HG02623 (cell line): ENCODE data around the gene CALML5.

Experiments used
- ATAC-seq: cut with Tn5 transposase; IDR thresholded peaks from one replicate; pipeline ENCODE4 v1.9.1; 2021; ENCODE audit warnings: moderate library complexity; ENCODE audit not compliant: unreplicated experiment

Gene CALML5

DNA sequence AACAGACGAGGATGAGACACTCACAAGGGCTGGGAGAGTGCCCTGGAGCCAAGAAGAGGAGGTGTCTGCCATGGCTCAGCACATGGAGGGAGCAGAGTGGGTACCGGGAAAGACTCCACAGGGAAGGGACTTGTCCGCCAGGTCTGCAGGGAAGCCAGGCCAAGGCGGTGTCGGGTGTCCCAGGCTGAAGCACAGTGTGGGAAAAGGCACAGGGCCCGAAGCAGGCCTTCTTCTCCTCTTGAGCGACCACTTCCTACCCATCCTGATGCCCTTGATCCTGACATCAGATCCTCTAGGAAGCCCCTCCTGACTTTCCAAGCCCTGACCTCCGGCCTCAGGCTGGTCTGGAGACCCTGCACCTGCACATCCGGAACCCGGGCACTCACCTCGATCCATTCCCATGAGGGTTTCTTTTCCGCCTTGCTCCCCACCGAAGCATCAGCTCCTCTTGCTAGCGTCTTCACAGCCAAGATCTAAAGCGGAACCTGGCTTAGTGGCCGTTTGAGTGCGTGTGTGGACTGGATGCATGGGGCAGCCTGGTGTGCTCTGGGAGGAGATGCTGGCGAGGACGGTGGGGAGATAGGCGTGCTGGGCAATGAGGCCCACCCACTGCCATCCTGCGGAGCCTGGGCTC lies 33.8 kb upstream of the CALML5 start:
- ATAC-seq, result no peak

- ATAC-seq, result no peak
Measured at GRCh38 chr10:5532618-5533097, 33.3 kb upstream of the CALML5 start.

DNA sequence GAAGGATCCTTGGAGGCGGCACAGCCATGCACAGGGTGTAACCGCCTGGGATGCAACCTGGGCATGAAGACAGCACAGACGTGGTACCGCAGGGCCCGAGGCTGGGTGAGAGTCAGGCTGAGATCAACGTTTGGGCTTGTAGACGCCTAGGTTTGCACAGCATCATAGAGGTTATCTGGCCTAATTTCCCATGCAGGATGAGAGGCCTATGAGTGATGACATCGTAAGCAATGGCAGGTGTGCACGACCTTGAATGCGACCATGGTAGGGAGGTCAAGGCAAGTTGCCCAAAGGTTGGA lies 32.9 kb upstream of the CALML5 start:
- ATAC-seq, result no peak

DNA sequence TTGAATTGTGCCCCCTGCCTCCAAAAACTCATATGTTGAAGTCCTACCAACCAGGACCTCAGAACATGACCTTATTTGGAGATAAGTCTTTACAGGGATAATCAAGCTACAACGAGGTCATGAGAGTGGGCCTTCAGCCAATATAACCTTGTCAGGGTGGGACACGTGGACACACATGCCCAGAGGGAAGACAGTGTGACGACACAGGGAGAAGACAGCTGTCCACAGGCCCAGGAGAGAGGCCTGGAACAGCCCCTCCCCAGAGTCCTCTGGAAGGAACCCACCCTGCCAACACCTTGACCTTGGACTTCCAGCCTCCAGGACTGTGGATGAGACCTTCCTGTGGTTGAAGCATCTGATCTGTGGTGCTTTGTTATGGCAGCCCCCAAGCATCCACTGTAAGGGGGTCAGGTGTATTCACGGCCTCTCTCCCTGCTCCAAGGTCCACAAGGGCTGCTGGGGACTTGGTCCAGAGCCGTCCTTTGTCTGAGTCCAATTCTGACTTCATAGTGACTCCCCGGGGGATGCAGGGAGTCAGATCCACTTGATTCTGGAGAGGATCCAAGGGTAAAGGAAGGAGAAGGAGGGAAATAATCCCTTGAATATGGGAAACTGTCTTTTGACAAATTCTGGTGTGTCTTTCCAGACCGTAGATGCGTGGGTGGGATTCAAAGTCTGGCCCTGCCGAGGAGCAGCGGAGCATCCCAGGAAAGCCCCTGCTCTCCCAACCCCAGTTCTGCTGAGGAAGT lies 32.4 kb upstream of the CALML5 start:
- ATAC-seq, result no peak

DNA sequence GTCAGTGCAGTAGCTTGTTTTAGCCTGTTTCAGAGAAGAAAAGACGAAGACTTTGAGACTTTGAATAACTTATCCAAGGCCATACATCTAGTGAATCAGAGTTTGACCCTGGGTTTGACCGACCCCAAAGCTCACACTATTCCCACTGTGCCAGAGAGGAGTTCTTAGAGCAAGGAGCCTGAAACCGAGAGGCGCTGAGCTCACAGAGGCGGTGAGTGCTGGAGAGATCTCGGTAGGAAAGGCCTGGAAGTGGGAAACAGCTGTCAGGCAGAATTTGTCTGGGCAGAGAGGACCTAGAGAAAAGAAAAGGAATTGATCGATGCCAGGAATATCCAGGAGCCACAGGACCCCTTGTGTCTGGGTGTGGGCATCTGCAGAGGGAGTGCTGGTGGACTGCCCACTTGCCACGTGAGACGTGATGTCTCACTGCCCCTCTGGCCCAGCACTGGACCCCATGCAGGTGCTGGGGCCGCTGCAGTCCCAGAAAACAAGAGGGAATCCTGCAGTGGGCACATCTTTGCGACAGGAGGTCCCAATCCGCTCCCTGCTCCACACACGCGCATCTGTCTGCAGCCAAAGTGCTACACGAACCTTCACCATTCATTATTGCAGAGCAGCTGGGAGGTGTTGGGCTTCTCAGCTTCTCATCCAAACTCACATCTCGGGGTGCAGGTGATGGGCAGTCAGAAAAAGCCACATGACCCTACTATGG lies 31.6 kb upstream of the CALML5 start:
- no peak for ATAC-seq

- ATAC-seq, result no peak
Measured at GRCh38 chr10:5530412-5530806, 31.0 kb upstream of the CALML5 start.

GRCh38 chr10:5529702-5530411 lies 30.5 kb upstream of the CALML5 start:
- no peak for ATAC-seq

DNA sequence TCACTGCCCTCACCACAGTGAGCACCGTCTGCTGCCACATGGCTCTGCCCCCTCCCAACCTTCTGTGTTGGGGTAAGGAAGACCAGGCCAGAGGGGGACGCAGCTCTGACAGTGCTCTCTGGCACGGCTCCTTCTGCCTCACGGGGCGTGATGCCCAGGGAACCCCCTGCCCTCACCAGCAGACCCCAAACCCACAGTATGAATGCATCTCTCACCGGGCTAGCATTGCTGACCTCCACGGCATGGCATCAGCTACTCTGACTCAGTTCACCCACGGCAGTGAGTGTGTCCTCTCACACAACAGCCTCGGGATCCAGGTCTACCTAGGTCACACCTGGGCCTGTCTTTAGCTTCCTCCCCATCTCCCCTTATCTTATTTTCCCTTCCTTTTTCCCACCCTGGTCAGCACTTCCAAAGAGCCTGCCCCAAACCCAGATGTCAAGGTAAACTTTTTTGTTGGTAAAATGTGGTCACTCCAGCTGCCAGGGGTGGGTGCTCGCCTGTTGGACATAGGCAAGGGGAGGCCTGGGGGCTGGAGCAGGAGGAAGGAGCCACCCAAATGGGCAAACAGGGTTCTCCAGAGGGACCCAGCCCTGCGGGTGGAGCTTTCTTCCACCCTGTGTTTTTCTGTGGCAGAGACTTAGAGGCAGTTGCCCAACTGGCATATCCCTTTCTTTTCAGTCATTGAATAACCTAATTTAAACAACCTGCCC lies 29.8 kb upstream of the CALML5 start:
- no peak for ATAC-seq

DNA sequence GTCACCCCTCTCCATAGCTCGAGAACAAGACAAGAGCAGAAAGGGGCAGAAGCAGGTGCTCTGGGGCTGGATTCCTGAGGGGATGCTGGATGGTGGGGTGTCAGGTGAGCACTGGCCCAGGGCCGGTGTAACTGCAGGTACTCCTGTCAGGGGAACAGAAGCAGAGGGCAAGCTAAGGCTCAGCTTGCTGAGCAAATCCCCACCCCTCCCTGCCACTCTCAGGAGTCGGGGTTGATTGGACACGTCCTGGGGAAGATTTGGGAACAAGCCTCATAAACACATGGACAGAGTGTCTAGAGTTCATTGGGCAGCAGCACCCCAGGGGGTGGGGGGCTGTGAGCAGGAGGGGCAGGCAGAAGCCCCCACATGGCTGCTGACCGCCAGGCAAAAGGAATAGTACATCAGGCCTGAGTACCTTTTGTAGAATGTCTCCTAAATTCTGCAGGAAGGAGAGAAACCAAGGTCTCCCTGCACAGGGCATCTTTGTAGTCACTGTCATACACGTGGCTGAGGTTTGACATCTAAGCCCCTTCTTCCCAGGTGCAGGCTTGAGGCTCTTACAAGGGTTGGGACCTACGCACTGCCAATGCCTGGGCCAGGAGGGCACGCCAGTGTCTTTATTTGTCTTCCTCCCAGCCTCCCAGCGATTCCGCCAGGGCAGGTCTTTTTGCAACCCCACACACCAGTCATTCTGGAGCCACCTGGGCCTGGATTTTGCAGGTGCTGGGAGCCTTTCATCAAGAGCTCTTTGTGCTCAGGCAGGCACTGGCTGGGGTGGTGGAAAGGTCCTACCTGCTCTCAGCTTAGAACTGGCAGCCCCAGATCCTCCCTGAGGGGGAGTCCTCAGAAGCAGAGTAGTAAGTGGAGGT lies 28.2 kb upstream of the CALML5 start:
- no peak for ATAC-seq

- no peak for ATAC-seq
Measured at GRCh38 chr10:5526691-5527331, 27.4 kb upstream of the CALML5 start.

DNA sequence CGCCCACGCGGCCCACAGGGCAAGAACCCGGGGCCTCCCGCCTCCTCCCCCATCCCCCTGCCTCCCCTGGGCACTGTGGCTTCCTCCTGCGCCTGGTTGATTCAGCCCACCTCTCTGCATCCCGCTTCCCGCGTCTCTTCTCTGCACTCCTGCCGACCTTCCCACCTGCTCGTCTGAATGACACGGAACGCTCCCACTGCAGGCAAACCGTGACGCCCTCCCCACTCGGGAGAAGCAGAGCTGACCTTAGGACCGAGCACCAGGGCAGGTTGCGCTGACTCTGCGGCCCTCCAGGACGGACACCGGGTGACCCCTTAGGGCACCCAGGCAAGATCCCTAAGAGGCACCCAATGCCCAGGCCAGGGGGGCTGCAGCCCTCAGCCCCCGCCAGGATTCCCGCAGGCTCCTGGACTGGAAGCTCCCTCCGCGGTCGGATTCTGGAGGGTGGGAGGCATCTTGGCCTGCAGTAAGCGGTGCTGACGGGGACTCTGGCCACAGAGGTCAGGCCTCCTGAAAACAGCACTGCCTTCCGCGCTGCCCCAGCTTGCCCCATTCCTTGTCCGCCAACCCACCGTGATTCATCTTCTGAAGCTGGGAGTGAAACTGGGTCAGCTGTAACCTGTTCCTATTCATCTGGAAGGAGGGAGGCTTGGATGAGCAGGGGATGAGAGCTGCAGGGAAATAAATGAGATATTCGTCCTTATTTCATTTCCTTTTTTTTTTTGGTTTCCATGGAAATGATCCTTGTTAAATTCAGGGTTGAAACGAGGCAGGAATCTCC lies 26.4 kb upstream of the CALML5 start:
- no peak for ATAC-seq

DNA sequence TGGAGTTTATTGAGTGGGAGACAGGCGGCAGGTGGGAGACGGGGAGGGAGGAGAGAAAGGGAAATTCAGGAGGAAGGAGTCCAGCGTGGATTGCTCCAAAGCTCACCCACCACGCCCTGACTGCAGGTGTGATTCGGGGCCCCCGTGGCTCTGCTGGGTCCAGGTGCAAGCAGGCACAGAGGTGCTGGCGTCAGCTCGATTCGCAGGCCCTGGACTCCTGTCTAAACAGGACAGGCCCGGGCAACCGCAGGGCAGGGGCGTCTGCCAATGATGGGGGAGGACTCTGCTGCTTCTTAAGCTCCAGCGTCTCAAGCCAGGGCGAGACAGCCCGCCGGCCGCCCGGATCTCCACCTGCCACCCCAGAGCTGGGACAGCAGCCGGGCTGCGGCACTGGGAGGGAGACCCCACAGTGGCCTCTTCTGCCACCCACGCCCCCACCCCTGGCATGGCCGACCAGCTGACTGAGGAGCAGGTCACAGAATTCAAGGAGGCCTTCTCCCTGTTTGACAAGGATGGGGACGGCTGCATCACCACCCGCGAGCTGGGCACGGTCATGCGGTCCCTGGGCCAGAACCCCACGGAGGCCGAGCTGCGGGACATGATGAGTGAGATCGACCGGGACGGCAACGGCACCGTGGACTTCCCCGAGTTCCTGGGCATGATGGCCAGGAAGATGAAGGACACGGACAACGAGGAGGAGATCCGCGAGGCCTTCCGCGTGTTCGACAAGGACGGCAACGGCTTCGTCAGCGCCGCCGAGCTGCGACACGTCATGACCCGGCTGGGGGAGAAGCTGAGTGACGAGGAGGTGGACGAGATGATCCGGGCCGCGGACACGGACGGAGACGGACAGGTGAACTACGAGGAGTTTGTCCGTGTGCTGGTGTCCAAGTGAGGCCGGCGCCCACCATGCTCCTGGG lies 25.5 kb upstream of the CALML5 start, which contains the start of gene CALML3:
TSS of gene CALML3 (plus strand) at position 321 of the 920 bp plus-strand sequence. CDS start at position 446, 125 bp downstream.
- no peak for ATAC-seq

DNA sequence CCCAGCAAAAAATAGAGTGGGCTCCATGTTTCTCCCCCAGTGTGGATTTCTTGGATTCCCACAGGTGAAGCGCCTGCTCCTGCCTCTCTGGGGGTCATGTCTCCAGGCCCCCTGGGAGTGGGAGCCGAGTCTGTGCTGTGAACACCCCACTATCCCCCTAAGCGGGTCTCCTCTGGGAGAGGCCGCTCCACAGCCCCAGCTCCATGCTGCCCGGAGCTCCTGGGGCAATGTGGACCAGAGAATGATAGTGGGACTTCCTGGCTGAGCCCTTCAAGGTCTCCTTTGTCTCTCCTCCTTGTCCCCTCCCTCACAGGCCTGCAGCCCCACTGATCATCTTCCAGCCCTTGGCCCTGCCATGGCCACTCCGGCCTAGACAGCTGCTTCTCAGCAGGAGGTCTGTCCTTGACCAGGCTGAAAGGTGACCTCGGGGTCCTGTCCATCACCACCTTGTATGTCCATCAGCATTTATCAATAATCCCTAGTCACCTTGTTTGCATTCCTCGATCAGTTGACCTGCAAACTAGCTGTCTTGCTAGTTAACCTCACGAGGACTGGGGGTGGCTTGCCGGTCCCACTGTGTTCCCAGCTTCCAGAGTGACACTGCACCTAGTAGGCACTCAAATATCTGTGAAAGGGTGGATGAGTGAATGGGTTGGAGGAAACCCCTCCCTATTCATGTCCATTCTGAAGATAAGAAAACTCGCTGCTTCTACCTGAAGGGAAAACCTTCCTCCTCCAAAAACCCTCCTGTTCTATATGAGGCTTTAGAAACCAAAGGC lies 24.6 kb upstream of the CALML5 start:
- no peak for ATAC-seq

DNA sequence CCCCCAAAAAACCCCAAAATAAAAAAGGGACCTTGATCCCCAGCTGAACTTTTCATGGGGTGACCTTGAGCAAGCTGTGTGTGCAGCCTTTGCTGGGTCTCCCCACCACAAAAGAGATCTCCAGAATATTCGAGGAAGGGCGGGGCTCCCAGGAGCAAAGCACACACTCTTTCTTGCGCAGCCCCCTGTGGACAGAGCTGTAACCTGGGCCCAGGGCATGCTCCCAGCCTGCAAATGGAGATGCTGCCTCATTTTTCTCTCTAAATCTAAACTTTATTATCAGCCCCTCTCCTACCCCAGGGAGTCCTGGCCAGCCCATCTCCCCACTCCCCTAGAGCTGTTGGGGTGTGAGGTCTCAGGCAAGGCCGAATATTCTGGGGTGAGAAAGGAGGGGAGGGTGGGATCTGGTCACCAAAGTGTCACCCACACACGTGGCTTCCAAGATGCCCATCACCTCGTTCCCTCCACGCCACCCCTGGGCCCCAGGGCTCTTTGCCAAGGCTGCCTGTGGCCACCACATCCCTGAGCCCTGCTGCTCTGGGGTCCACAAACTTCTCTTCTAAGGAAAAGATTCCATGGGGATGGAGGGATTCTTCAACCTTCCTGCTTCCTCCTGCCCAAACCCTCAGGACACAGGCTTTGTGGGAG lies 23.7 kb upstream of the CALML5 start:
- ATAC-seq, result no peak

DNA sequence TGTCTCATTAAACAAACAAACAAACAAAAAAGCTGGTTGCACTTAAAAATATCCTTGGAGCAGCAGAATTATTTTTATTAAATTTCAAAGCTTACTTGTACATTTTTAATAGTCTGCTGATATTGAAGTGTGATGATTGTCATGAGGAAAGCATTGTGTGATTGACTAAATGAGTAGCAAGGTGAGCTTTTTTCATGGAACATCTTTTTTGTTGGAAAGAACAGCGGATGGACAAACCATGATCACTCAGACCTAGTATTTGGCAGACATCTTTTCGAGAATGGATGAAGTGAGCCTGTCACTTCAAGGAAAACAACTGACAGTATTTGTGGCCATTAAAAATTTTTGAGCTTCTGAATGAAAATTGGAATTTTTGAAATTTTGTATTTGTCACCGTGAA lies 19.7 kb upstream of the CALML5 start:
- no peak for ATAC-seq

GRCh38 chr10:5518143-5518542 lies 18.8 kb upstream of the CALML5 start:
- no peak for ATAC-seq
